Activated CD8-positive, alpha-beta memory T cell treated with anti-CD3 and anti-CD28 coated beads, Interleukin-2, amount 10 ng/mL, durations not matched to agents 7 days and 5 days (primary cell): ENCODE results near the gene LAMA3. TPM values are rescaled to one million over a fixed set of nuclear protein-coding genes. Genes with fewer than 3 reads are reported as not detected.
"Not testable (repeated sequence)": the region's sequence is repeated elsewhere in the genome, so short reads cannot be mapped to it uniquely, and the experiment has no call there.

Experiments used
- ATAC-seq: fragments of 150-1000 bp; cut with Tn5 transposase; one replicate; pipeline ENCODE4 v1.10.0; 2021; ENCODE audit warnings: moderate library complexity
- CTCF ChIA-PET: fragments of 350-600 bp; sonication (Branson Sonifier 250); formaldehyde crosslinking; loops from one replicate; lab custom pipeline; 2021; ENCODE audit warnings: antibody characterized with exemption; lab: Charles Lee
- DNase-seq: peaks from one replicate; pipeline ENCODE4 v3.0.0-alpha.2; 2020
- H3K27ac Mint-ChIP-seq: one replicate; pipeline ENCODE4 v1.8.0; 2021; ENCODE audit warnings: mild to moderate bottlenecking, mixed read lengths
- H3K27me3 Mint-ChIP-seq: one replicate; pipeline ENCODE4 v1.8.0; 2021; ENCODE audit warnings: mixed read lengths
- H3K36me3 Mint-ChIP-seq: one replicate; pipeline ENCODE4 v1.8.0; 2021; ENCODE audit warnings: mild to moderate bottlenecking, mixed read lengths
- H3K4me1 Mint-ChIP-seq: one replicate; pipeline ENCODE4 v1.8.0; 2021; ENCODE audit warnings: mixed read lengths
- H3K4me3 Mint-ChIP-seq: one replicate; pipeline ENCODE4 v1.8.0; 2021; ENCODE audit warnings: mild to moderate bottlenecking, moderate library complexity, mixed read lengths
- H3K9me3 Mint-ChIP-seq: one replicate; pipeline ENCODE4 v1.8.0; 2022; ENCODE audit warnings: low read depth, mixed read lengths
- total RNA-seq, 2 experiments: library from RNA; stranded (reverse); gene quantifications; one replicate each; pipeline ENCODE4 v1.2.3, GENCODE V29; 2021

LAMA3 gene
- total RNA-seq, 2 experiments from 2014 or later, result 0.23 TPM; not detected in 1

DNA sequence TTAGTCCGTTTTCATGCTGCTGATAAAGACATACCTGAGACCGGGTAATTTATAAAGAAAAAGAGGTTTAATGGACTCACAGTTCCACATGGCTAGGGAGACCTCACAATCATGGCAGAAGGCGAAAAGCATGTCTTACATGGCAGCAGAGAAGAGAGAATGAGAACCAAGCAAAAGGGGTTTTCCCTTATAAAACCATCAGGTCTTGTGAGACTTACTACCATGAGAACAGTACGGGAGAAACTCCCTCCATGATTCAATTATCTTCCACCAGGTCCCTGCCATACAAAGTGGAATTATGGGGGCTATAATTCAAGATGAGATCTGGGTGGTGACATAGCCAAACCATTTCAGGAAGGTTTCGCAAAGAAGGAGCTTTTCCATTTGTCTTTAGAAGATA lies 44.0 kb downstream of the LAMA3 start:
- H3K9me3 Mint-ChIP-seq, H3K4me3 Mint-ChIP-seq, H3K36me3 Mint-ChIP-seq, ATAC-seq, CTCF ChIA-PET, H3K27ac Mint-ChIP-seq, H3K4me1 Mint-ChIP-seq, DNase-seq: not testable (repeated sequence)
- H3K27me3 Mint-ChIP-seq, result peaks cover 30% of the 10 kb centered on the region

DNA sequence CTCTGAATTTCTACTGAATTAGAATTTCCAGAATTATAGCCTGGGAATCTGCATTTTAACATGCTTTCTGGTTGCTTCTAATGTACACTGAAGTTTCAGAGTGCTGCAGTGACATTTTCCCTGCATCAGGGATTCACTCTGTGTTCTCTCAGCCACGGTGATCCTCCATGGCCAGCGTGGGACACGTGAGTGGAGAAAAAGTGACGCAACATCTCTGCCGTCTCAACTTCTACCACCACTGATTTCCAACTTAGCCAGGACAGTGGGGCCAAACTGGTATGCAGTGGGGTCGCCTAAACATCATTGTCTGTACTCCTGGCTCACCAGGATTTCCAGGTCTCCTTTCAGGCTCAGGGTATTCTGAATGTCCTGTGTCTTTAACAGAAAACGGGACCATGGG lies 44.6 kb downstream of the LAMA3 start:
- Mint-ChIP-seq H3K27me3 (peaks cover 36% of the 10 kb centered on the region), H3K4me3 (no peak overlapping the region), H3K36me3 (no peaks in the 10 kb centered on the region), H3K4me1 (peaks cover 9% of the 10 kb centered on the region), H3K9me3 (no peaks in the 10 kb centered on the region), H3K27ac (no peak overlapping the region)
- ATAC-seq, result no peak
- no peak for DNase-seq
- CTCF ChIA-PET, result no interaction called here

DNA sequence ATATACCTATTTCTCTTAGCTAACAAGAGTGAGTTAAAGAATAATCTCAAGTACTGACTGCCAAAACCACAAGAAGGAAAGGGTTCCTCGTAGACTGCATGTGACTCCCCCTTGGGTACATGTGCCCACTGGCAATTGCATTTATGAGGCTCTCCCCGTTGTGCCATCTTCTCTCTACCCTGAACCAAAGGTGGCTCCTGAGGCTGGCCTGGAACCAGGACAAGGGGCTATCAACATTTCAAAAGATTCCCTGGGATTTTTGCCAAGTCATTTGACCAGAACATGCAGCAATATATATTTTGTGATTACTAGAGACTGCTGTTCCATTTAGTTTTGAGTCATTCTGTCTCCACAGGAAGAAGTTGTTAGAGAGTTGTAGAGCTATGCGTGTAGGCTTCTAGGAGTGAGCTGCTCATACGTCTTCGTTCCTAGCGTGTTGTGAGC lies 45.8 kb downstream of the LAMA3 start:
- H3K9me3 Mint-ChIP-seq, result no peaks in the 10 kb centered on the region
- no peak overlapping the region for H3K27ac Mint-ChIP-seq
- peaks cover 47% of the 10 kb centered on the region for H3K27me3 Mint-ChIP-seq
- DNase-seq (no peak), ATAC-seq (no peak)
- H3K36me3 Mint-ChIP-seq, result no peaks in the 10 kb centered on the region
- CTCF ChIA-PET, result no interaction called here
- peaks cover 9% of the 10 kb centered on the region for H3K4me1 Mint-ChIP-seq
- H3K4me3 Mint-ChIP-seq, result no peak overlapping the region

DNA sequence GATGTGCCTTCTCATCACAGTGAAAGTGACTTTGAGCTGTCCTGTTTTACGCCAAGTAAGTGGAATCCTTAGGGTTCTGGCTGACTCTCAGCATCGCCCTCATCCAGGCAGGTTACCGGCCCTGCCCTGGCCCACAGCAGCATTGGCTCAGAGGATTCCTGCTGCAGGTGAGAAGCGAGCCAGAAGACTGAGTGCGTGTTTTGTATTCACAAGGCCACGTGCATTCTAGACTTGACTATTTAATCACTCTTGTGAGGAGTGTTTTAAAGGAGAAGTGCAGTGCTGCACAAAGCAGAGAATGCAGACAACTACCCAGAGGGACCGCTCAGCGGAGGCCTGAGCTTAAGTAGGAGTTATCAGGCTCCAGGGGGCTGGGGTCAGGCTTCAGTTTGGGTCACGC lies 48.3 kb downstream of the LAMA3 start:
- ATAC-seq (no peak), DNase-seq (no peak)
- H3K27me3 Mint-ChIP-seq, result peaks cover 51% of the 10 kb centered on the region
- H3K9me3 Mint-ChIP-seq, result peaks cover 2% of the 10 kb centered on the region
- CTCF ChIA-PET, result no interaction called here
- no peak overlapping the region for H3K27ac Mint-ChIP-seq
- H3K4me3 Mint-ChIP-seq, result no peak overlapping the region
- no peaks in the 10 kb centered on the region for H3K36me3 Mint-ChIP-seq
- peaks cover 12% of the 10 kb centered on the region for H3K4me1 Mint-ChIP-seq

DNA sequence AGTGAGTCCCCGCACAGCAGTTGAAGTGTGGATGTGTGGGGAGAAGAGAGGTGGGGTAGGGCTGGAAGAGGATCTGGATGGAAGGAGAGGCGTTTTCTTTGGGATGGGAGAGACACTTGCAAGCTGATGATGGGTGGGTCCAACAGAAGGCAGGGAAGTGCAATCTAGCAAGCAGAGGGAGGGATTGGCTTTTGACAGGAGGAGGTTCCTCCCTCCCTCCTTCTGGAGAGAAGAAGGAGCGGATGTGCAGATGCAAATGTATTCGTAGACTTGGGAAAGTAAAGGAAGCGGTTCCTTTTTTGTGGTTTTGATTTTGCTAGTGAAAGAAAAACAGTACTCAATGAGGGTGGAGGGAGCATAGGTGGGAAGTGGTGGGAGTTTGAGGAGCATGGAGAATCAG lies 48.9 kb downstream of the LAMA3 start:
- H3K27ac Mint-ChIP-seq, result no peak overlapping the region
- H3K36me3 Mint-ChIP-seq, result no peaks in the 10 kb centered on the region
- DNase-seq (no peak), ATAC-seq (no peak)
- peaks cover 46% of the 10 kb centered on the region for H3K27me3 Mint-ChIP-seq
- H3K4me1 Mint-ChIP-seq, result peaks cover 12% of the 10 kb centered on the region
- CTCF ChIA-PET, result no interaction called here
- no peak overlapping the region for H3K4me3 Mint-ChIP-seq
- peaks cover 2% of the 10 kb centered on the region for H3K9me3 Mint-ChIP-seq

DNA sequence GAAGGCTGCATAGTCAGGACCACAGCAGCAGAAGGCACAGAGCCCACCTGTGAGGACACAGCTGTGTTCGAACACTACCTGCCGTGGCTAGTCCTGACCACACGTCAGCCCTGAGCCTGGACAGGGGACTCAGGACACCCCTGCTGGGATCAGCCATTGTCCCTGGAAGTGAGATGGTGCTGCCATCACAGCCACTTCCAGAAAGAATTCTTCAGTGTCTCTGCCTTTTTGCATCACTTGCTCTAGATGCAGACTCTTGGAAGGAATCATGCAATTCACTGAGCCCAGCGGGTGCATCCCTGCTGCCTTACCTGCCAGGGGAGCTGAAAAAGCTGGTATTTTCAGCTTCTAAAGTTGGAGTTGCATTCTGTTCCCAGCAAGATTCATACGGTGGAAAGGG lies 49.3 kb downstream of the LAMA3 start:
- Mint-ChIP-seq H3K4me3 (no peak overlapping the region), H3K36me3 (no peaks in the 10 kb centered on the region), H3K9me3 (peaks cover 2% of the 10 kb centered on the region), H3K4me1 (peaks cover 12% of the 10 kb centered on the region), H3K27ac (no peak overlapping the region), H3K27me3 (peaks cover 45% of the 10 kb centered on the region)
- DNase-seq (no peak), ATAC-seq (no peak)
- CTCF ChIA-PET, result no interaction called here

DNA sequence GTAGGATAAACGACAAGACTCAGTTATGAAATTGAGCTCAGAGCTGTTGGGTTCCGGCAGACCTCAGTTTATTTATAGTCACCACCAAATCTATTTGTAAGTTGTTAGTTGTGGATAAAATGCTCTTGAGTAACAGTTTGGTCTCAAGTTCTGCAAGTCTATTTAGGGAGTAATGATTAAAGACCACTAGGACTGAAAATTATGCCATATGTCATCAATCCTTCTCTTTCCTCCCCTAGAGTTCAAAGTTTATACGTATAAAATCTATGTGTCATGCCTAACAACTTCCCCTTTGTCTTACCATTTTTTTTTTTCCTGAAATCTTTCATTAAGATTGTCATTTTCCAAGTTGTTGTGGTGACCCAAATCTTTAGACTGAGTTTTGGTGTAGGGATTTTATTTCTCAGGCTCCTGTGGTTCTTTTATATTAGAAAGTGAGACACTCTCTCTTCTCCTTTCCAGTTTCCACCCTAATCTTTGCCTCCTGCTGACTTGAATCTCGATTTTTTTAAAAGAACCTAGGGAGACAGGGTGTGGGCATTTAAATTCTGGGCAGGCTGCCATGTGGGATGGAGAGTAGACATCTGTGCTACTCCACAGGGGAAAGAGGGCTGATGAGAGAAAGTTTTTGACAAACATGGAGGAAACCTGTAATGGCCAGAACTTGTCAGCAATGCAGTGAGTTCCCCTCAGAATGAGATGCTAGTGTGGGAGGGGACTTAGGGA lies 51.0 kb downstream of the LAMA3 start:
- no peak for ATAC-seq
- no peak for DNase-seq
- Mint-ChIP-seq H3K27me3 (peaks cover 52% of the 10 kb centered on the region), H3K4me1 (peaks cover 11% of the 10 kb centered on the region), H3K27ac (no peak overlapping the region), H3K36me3 (no peaks in the 10 kb centered on the region), H3K4me3 (no peak overlapping the region), H3K9me3 (peaks cover 2% of the 10 kb centered on the region)
- CTCF ChIA-PET, result no interaction called here

DNA sequence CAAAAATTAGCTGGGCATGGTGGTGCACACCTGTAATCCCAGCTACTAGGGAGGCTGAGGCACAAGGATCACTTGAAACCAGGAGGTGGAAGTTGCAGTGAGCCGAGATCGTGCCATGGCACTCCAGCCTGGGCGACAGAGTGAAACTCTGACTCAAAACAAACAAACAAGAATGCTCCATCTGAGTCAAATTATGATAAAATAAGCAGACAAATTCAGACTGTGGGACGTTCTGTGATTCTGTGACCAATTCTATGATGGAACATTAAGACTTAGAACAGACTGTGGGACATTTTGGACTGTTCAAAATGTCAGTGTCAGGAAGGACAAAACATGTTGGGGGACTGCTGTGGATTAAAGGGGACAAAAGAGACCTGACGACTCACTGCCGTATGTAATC lies 52.7 kb downstream of the LAMA3 start:
- H3K27me3 Mint-ChIP-seq, result peaks cover 55% of the 10 kb centered on the region
- CTCF ChIA-PET, DNase-seq, ATAC-seq, H3K27ac Mint-ChIP-seq, H3K4me1 Mint-ChIP-seq, H3K36me3 Mint-ChIP-seq, H3K4me3 Mint-ChIP-seq, H3K9me3 Mint-ChIP-seq: not testable (repeated sequence)

DNA sequence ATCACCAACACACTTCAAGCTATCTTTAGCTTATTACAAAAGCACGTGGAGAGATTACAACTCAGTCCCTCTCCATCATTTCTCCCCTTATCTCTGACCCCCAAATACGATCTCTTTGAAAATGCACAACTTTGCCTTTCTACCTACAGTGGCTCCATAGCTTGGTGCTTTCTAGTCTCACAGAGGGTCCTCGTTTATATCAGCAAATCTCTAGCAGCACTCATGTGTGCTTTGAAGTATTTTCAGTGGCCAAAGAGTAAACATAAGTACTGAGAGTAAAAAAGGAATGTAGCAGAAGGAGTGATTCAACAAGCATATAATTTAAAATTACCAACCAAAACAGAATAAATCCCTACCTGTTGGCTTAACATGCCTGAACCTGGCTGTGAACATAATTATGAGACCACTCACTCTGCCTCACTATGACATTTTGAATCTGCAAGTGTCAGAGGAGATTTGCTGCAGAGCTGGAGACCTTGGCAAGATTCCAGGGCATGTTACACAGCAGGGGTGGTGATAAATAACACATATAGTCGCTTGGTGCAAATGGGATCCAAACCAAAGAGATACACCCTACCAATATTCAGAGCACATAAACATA lies 54.6 kb downstream of the LAMA3 start:
- Mint-ChIP-seq H3K36me3 (no peaks in the 10 kb centered on the region), H3K4me1 (peaks cover 3% of the 10 kb centered on the region), H3K27ac (no peak overlapping the region), H3K9me3 (peaks cover 2% of the 10 kb centered on the region), H3K4me3 (no peak overlapping the region), H3K27me3 (peaks cover 44% of the 10 kb centered on the region)
- ATAC-seq (no peak), DNase-seq (no peak)
- CTCF ChIA-PET, result no interaction called here

DNA sequence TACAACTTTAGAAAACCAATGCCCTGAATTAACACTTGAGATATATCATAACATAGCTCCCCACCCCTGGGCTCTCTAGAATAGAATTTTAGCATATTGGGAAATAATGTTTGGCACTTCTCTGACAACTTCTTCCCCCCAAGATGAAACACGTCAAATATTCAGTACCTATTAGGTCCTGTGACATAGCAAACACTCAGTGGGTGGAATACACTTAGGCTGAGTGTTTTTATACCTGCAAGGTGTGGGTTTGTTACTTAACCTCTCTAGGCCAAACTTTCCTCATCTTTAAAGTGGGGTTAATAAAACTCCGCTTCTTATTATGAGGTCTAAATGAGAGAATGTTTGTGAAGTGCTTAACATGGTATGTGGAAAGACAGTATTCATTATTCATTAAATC lies 56.1 kb downstream of the LAMA3 start:
- no peak overlapping the region for H3K27ac Mint-ChIP-seq
- H3K4me1 Mint-ChIP-seq, result peaks cover 3% of the 10 kb centered on the region
- H3K4me3 Mint-ChIP-seq, result no peak overlapping the region
- H3K36me3 Mint-ChIP-seq, result no peaks in the 10 kb centered on the region
- no peak for DNase-seq
- CTCF ChIA-PET, result no interaction called here
- peaks cover 2% of the 10 kb centered on the region for H3K9me3 Mint-ChIP-seq
- H3K27me3 Mint-ChIP-seq, result peaks cover 40% of the 10 kb centered on the region
- ATAC-seq, result no peak

DNA sequence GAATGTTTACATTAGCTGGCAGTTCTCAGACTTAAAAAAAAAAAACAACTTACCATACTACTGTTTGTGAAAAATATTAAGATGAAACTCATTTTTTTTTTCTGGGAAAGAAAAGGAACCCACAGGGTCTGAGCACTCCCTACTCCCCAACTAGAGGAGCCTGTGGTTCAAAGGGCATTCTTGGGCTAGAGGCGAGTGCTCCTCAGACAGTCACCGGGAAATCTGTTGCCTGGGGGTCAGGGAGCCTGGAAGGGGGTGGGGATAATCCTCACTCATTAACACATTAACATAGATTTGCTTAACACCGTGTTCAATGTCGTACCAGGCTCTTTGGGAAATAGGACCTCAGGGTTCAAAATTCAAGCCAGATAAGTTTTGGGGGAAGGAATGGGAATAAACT lies 57.6 kb downstream of the LAMA3 start:
- Mint-ChIP-seq H3K36me3 (no peaks in the 10 kb centered on the region), H3K4me1 (peaks cover 3% of the 10 kb centered on the region), H3K9me3 (peaks cover 2% of the 10 kb centered on the region), H3K4me3 (no peak overlapping the region), H3K27me3 (peaks cover 41% of the 10 kb centered on the region), H3K27ac (no peak overlapping the region)
- DNase-seq (no peak), ATAC-seq (no peak)
- CTCF ChIA-PET, result no interaction called here

DNA sequence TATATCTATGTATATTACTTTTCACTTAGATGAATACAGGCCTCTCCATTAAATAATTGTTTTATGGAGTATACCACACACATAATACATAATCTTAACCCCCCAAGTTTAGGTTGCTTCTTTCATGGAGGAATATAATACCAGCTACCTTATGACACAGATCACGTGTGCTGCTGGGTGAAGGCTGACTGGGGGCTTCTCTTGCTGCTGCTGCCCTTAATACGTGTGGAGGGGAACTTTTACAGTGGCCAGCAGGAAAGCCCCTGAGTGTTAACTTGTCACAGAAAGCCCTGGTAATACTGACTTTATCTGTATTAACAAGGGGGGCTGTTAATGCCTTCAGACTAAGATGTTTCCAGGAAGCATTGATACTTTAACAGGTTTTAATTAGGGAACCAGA lies 63.1 kb downstream of the LAMA3 start:
- Mint-ChIP-seq H3K27me3 (peaks cover 20% of the 10 kb centered on the region), H3K36me3 (no peaks in the 10 kb centered on the region), H3K9me3 (no peaks in the 10 kb centered on the region), H3K4me3 (no peak overlapping the region), H3K4me1 (no peaks in the 10 kb centered on the region), H3K27ac (no peak overlapping the region)
- no peak for ATAC-seq
- CTCF ChIA-PET, result interaction anchor here (0.6 to 1.3 kb wide), 2 partner anchors 9 to 15 kb away, joined by 3 to 4 read pairs; no protein-coding TSS in a partner anchor
- DNase-seq, result no peak

DNA sequence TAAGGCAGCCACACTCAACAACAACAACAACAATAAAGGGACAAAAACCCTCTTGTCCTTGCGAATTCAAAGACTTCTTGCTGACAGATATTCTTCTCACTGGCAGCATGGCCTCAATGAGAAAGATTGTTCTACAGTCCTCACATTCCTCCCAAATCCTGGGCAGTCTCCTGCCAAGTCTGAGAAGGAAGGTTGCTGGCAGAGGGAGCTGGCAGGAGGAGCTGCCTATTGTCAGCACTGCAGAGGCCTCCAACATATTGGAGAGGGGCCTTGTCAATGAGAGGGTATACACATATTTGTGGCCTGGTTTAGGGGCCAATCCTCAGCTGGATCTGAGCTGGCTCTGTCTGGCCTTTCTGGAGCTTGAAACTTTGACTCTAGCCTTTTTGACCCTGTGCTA lies 63.5 kb downstream of the LAMA3 start:
- H3K27me3 Mint-ChIP-seq, result peaks cover 16% of the 10 kb centered on the region
- no peak overlapping the region for H3K27ac Mint-ChIP-seq
- DNase-seq (no peak), ATAC-seq (no peak)
- H3K4me3 Mint-ChIP-seq, result no peak overlapping the region
- no peaks in the 10 kb centered on the region for H3K36me3 Mint-ChIP-seq
- CTCF ChIA-PET, result interaction anchor here (0.6 kb wide), 1 partner anchor 15 kb away, joined by 4 read pairs; no protein-coding TSS in a partner anchor
- no peaks in the 10 kb centered on the region for H3K4me1 Mint-ChIP-seq
- H3K9me3 Mint-ChIP-seq, result no peaks in the 10 kb centered on the region
